Activated B cell treated with CpG ODN at 0.5 μM for 24 hours (primary cell): Measurements from ENCODE around the gene TRAF3IP3. TPM values are rescaled to one million over a fixed set of nuclear protein-coding genes. Genes with fewer than 3 reads are reported as not detected.

Source experiments
- ATAC-seq: fragments of 200-7000 bp; cut with Tn5 transposase; one replicate; pipeline ENCODE4 v1.10.0; 2021; ENCODE audit warnings: low read depth, mild to moderate bottlenecking, moderate library complexity
- CTCF ChIA-PET: fragments of 350-600 bp; sonication (Branson Sonifier 250); formaldehyde crosslinking; loops from one replicate; lab custom pipeline; 2021; ENCODE audit warnings: antibody characterized with exemption; lab: Charles Lee
- POLR2A ChIA-PET: fragments of 350-600 bp; sonication (Branson Sonifier 250); formaldehyde crosslinking; loops from one replicate; lab custom pipeline; 2021; ENCODE audit warnings: antibody characterized with exemption; lab: Charles Lee
- DNase-seq: peaks from one replicate; pipeline ENCODE4 v3.0.0; 2022
- H3K27ac Mint-ChIP-seq: one replicate; pipeline ENCODE4 v1.8.0; 2020; ENCODE audit warnings: mixed read lengths
- H3K27me3 Mint-ChIP-seq: one replicate; pipeline ENCODE4 v1.8.0; 2021; ENCODE audit warnings: mixed read lengths
- H3K36me3 Mint-ChIP-seq: one replicate; pipeline ENCODE4 v1.8.0; 2021; ENCODE audit warnings: low read depth, mixed read lengths
- H3K4me1 Mint-ChIP-seq: one replicate; pipeline ENCODE4 v1.8.0; 2021; ENCODE audit warnings: mixed read lengths
- H3K4me3 Mint-ChIP-seq: one replicate; pipeline ENCODE4 v1.8.0; 2020; ENCODE audit warnings: mild to moderate bottlenecking, mixed read lengths
- H3K9me3 Mint-ChIP-seq: one replicate; pipeline ENCODE4 v1.8.0; 2020; ENCODE audit warnings: mixed read lengths
- CTCF ChIP-seq: fragments of 200-600 bp; IDR thresholded peaks from one replicate; pipeline ENCODE4 v1.8.0; 2022; ENCODE audit warnings: antibody characterized with exemption, mild to moderate bottlenecking
- intact Hi-C: fragments of 100-400 bp; cut with micrococcal nuclease; formaldehyde crosslinking; loops from one replicate; pipeline ENCODE4 v1.15.1; 2024
- total RNA-seq: library from RNA; stranded (reverse); gene quantifications from 2 replicates; pipeline ENCODE4 v1.2.3, GENCODE V29; 2022

The TRAF3IP3 gene
- total RNA-seq, 1 donor from 2014 or later: 166 TPM

- no peak for DNase-seq
- POLR2A ChIA-PET: interaction anchor here (0.5 to 2.6 kb wide), 8 partner anchors 8 to 79 kb away, joined by 3 to 16 read pairs (median 4); partner anchors contain the start of genes C1orf74, IRF6, TRAF3IP3 and UTP25
- Mint-ChIP-seq H3K36me3 (no peaks in the 10 kb centered on the region), H3K27ac (peak overlapping the region; percentile 87), H3K27me3 (no peaks in the 10 kb centered on the region), H3K4me3 (no peak overlapping the region), H3K4me1 (peaks cover 46% of the 10 kb centered on the region), H3K9me3 (no peaks in the 10 kb centered on the region)
- TF ChIP-seq CTCF: no peak
- intact Hi-C loops: loop anchor here (1.0 to 5.0 kb wide), 4 partner anchors 34 to 546 kb away; partner anchors contain the start of genes C1orf74 and UTP25
- no peak for ATAC-seq
- CTCF ChIA-PET: interaction anchor here (0.6 to 11.3 kb wide), 8 partner anchors 8 to 182 kb away, joined by 3 to 88 read pairs (median 8); partner anchors contain the start of gene TRAF3IP3
Observed at GRCh38 chr1:209748620-209749019, 7.2 kb upstream of the TRAF3IP3 start.

GRCh38 chr1:209749205-209749604 lies 6.6 kb upstream of the TRAF3IP3 start:
- no peaks in the 10 kb centered on the region for H3K27me3 Mint-ChIP-seq
- H3K36me3 Mint-ChIP-seq: no peaks in the 10 kb centered on the region
- ATAC-seq: no peak
- H3K27ac Mint-ChIP-seq: no peak overlapping the region
- intact Hi-C loops: loop anchor here (5.0 kb wide), 3 partner anchors 33 to 547 kb away; partner anchors contain the start of gene C1orf74
- H3K9me3 Mint-ChIP-seq: no peaks in the 10 kb centered on the region
- POLR2A ChIA-PET: interaction anchor here (0.9 to 2.6 kb wide), 4 partner anchors 7 to 35 kb away, joined by 3 to 16 read pairs (median 11); partner anchors contain the start of genes C1orf74 and TRAF3IP3
- DNase-seq: no peak
- CTCF ChIA-PET: interaction anchor here (0.6 to 11.3 kb wide), 5 partner anchors 19 to 182 kb away, joined by 3 to 88 read pairs (median 15); no protein-coding TSS in a partner anchor
- H3K4me1 Mint-ChIP-seq: peaks cover 50% of the 10 kb centered on the region
- H3K4me3 Mint-ChIP-seq: no peak overlapping the region
- TF ChIP-seq CTCF: no peak

GRCh38 chr1:209749670-209750323 lies 6.1 kb upstream of the TRAF3IP3 start:
- ChIA-PET CTCF (interaction anchor here (1.4 to 11.3 kb wide), 4 partner anchors 18 to 74 kb away, joined by 4 to 88 read pairs (median 16); no protein-coding TSS in a partner anchor), POLR2A (interaction anchor here (0.8 to 2.6 kb wide), 4 partner anchors 9 to 35 kb away, joined by 3 to 16 read pairs (median 6); partner anchors contain the start of gene C1orf74)
- Mint-ChIP-seq H3K36me3 (no peaks in the 10 kb centered on the region), H3K27me3 (no peaks in the 10 kb centered on the region), H3K4me3 (no peak overlapping the region), H3K4me1 (peaks cover 52% of the 10 kb centered on the region), H3K27ac (no peak overlapping the region), H3K9me3 (no peaks in the 10 kb centered on the region)
- no peak for TF ChIP-seq CTCF
- intact Hi-C loops: loop anchor here (5.0 kb wide), 3 partner anchors 33 to 547 kb away; partner anchors contain the start of gene C1orf74
- ATAC-seq (no peak), DNase-seq (no peak)

- intact Hi-C loops: no loop called here
- ATAC-seq (no peak), DNase-seq (no peak)
- peaks cover 69% of the 10 kb centered on the region for H3K4me1 Mint-ChIP-seq
- peaks cover 4% of the 10 kb centered on the region for H3K36me3 Mint-ChIP-seq
- H3K9me3 Mint-ChIP-seq: no peaks in the 10 kb centered on the region
- peak overlapping the region; percentile 61 for H3K4me3 Mint-ChIP-seq
- ChIA-PET POLR2A (interaction anchor here (1.1 to 3.6 kb wide), 4 partner anchors 15 to 32 kb away, joined by 5 to 21 read pairs (median 8); partner anchors contain the start of gene C1orf74), CTCF (interaction anchor here (0.7 to 11.3 kb wide), 4 partner anchors 16 to 71 kb away, joined by 3 to 88 read pairs (median 4); partner anchors contain the start of gene C1orf74)
- no peaks in the 10 kb centered on the region for H3K27me3 Mint-ChIP-seq
- peak overlapping the region; percentile 86 for H3K27ac Mint-ChIP-seq
- TF ChIP-seq CTCF: no peak
Observed at GRCh38 chr1:209751627-209752231, 4.1 kb upstream of the TRAF3IP3 start.
